Heart right ventricle (tissue), 16 donors: ENCODE measurements around the gene ZKSCAN8. TPM values are rescaled to one million over a fixed set of nuclear protein-coding genes. Genes with fewer than 3 reads are reported as not detected.

Experiments
- ATAC-seq, 8 donors: fragments of 200-7000 bp; cut with Tn5 transposase; one replicate each; pipeline ENCODE4 v1.9.1; 2020; ENCODE audit warnings: mild to moderate bottlenecking in 8 of 8, moderate library complexity in 8 of 8, moderate number of reproducible peaks in 1 of 8
- DNase-seq, 2 donors: peaks; one replicate each; pipeline ENCODE4 v3.0.0-alpha.2; 2020
- H3K27ac ChIP-seq, 10 donors: fragments of 200-600 bp; sonication (generic) in 2 of 10; one replicate each; pipeline versions ENCODE4 v1.5.0 to v1.8.0; 2020 to 2022; ENCODE audit warnings: mild to moderate bottlenecking in 3 of 10
- H3K27me3 ChIP-seq, 7 donors: fragments of 200-600 bp; one replicate each; pipeline ENCODE4 v1.8.0; 2021 to 2022; ENCODE audit warnings: mild to moderate bottlenecking in 2 of 7
- H3K36me3 ChIP-seq, 9 donors: fragments of 200-600 bp; sonication (generic) in 1 of 9; one replicate each; pipeline versions ENCODE4 v1.5.0 to v1.8.0; 2020 to 2022; ENCODE audit warnings: mild to moderate bottlenecking in 2 of 9
- H3K4me1 ChIP-seq, 9 donors: fragments of 200-600 bp; sonication (generic) in 1 of 9; one replicate each; pipeline versions ENCODE4 v1.5.0 to v1.8.0; 2020 to 2022; ENCODE audit warnings: mild to moderate bottlenecking in 4 of 9
- H3K4me3 ChIP-seq, 10 donors: fragments of 200-600 bp; sonication (generic) in 2 of 10; one replicate each; pipeline versions ENCODE4 v1.5.0 to v1.8.0; 2020 to 2022; ENCODE audit warnings: mild to moderate bottlenecking in 7 of 10, moderate library complexity in 2 of 10
- H3K9me3 ChIP-seq, 11 donors: fragments of 200-600 bp in 10 of 11; sonication (generic) in 2 of 11; one replicate each; pipeline versions ENCODE4 v1.5.0 to v1.8.0; 2013 to 2022; ENCODE audit warnings: mild to moderate bottlenecking in 2 of 11, control low read depth in 1 of 11, moderate library complexity in 1 of 11
- CTCF ChIP-seq, 9 donors: fragments of 200-600 bp; sonication (generic) in 2 of 9; IDR thresholded peaks; one replicate each; pipeline versions ENCODE4 v1.5.0 to v1.8.0; 2021 to 2022; ENCODE audit warnings: antibody characterized with exemption in 9 of 9, mild to moderate bottlenecking in 5 of 9, moderate library complexity in 1 of 9
- WGBS, 2 donors: extraction: QIAGEN DNeasy Blood & Tissue Kit; methylation state at CpG; one replicate each; pipeline ENCODE4 v1.1.7; 2013; ENCODE audit warnings: inconsistent platforms in 1 of 2; 5-methylcytosine and 5-hydroxymethylcytosine counted together
- intact Hi-C, 10 donors: fragments of 100-400 bp; cut with DNase I; formaldehyde crosslinking; loops; one replicate each; pipeline versions ENCODE4 v1.11.1 to v1.14.2; 2022
- polyA plus RNA-seq, 2 donors: library from polyadenylated mRNA; stranded (reverse); fragments of 200-250 nt; gene quantifications; one replicate each; pipeline ENCODE4 v1.2.3, GENCODE V29; 2013
- total RNA-seq, 10 donors: library from RNA; stranded (reverse); fragmentation: NEBNext Ultra II Directional in 3 of 10; extraction: Animal tissue kit (Norgen Biotek cat#: 25700) in 3 of 10; gene quantifications; one replicate each; pipeline versions ENCODE4 v1.2.1 to v1.2.4, GENCODE V29; 2021 to 2023
- donor health status: Arrhythmogenic right ventricular cardiomyopathy.
- donor health status: ischemic (EF 13 %, LVEDD 7.1; RV severe dilation, severe dysfunction).
- donor health status: healthy with polysubstance abuse.
- donor health status: DM: no; HTN: yes; CAD: no.
- donor health status: DM: no; HTN: no; CAD: no.
- donor health status: ischemic (EF 25% LVEDD 6.9; RV normal size, moderate dysfunction).
- donor health status: ischemic (EF 25% LVEDD 5.7; RV mildly dilated, moderate dysfunction).
- donor health status: healthy.
- donor health status: DM: yes; HTN: yes; CAD: no.
- donor health status: Ischemic cardiomyopathy.
- donor health status: ischemic (EF 35%, LVEDD 5.7; RV mildly dilated, moderate dysfunction).
- donor health status: nonischemic (EF 11% LVEDD 7.7; RV severe dilation, severe dysfunction).
- donor health status: DM: yes; HTN: yes; CAD: no.
- donor health status: PGD.
- donor health status: ischemic (EF 29% LVEDD 5.4; RV normal size, mild dysfunction).
- donor health status: nonischemic (EF 23%, LVEDD 6.1; RV moderate dilation, normal function).

Gene ZKSCAN8
- total and polyA plus RNA-seq, 12 donors = 2.7 to 18.5 (median 14.0) TPM

GRCh38 chr6:28158318-28158717 is 16.6 kb downstream of the ZKSCAN8 start:
- H3K27ac ChIP-seq = no peak overlapping the region
- WGBS, 2 donors = 94 to 96% methylated on average over 3 of the region's 3 CpGs
- no peak overlapping the region for H3K4me3 ChIP-seq
- H3K9me3 ChIP-seq = no peaks in the 10 kb centered on the region
- no peak for TF ChIP-seq CTCF (IDR thresholded peaks at IDR 0.05)
- no peaks in the 10 kb centered on the region for H3K27me3 ChIP-seq
- H3K36me3 ChIP-seq = peaks cover 0 to 62% (median 29%) of the 10 kb centered on the region in 9 donors
- DNase-seq (no peak), ATAC-seq (no peak)
- intact Hi-C loops = no loop called here
- H3K4me1 ChIP-seq = peaks cover 0 to 15% (median 8%) of the 10 kb centered on the region in 9 donors

- no peak for TF ChIP-seq CTCF (IDR thresholded peaks at IDR 0.05)
- no peak for ATAC-seq
- no peaks in the 10 kb centered on the region for H3K27me3 ChIP-seq
- 96 to 97% methylated on average over 4 of the region's 4 CpGs for WGBS, 2 donors
- DNase-seq = no peak
- H3K4me1 ChIP-seq = peaks cover 0 to 15% (median 8%) of the 10 kb centered on the region in 9 donors
- peaks cover 0 to 54% (median 21%) of the 10 kb centered on the region in 9 donors for H3K36me3 ChIP-seq
- intact Hi-C loops = no loop called here
- H3K27ac ChIP-seq = no peak overlapping the region
- H3K4me3 ChIP-seq = no peak overlapping the region
- H3K9me3 ChIP-seq = no peaks in the 10 kb centered on the region
Observed at GRCh38 chr6:28159029-28159607, 17.4 kb downstream of the ZKSCAN8 start.

- WGBS, 2 donors = 77 to 78% methylated on average over 2 of the region's 2 CpGs
- intact Hi-C loops = loop anchor here in 1 of 10 donors (10.0 kb wide), 1 partner anchor 55 kb away; no protein-coding TSS in a partner anchor
- TF ChIP-seq CTCF (IDR thresholded peaks at IDR 0.05) = no peak
- Histone ChIP-seq H3K36me3 (peaks cover 0 to 43% (median 11%) of the 10 kb centered on the region in 9 donors), H3K4me1 (peaks cover 0 to 15% (median 8%) of the 10 kb centered on the region in 9 donors), H3K4me3 (no peak overlapping the region), H3K9me3 (no peaks in the 10 kb centered on the region), H3K27ac (no peak overlapping the region), H3K27me3 (no peaks in the 10 kb centered on the region)
- ATAC-seq (no peak), DNase-seq (no peak)
Observed at GRCh38 chr6:28160233-28160632, 18.6 kb downstream of the ZKSCAN8 start.

GRCh38 chr6:28161410-28162079 is 19.9 kb downstream of the ZKSCAN8 start:
- intact Hi-C loops = loop anchor here in 1 of 10 donors (10.0 kb wide), 1 partner anchor 53 kb away; no protein-coding TSS in a partner anchor
- peak overlapping the region; percentile 23 to 64 (median 58) for H3K4me3 ChIP-seq
- H3K27ac ChIP-seq = peak overlapping the region in 2 of 10 donors; percentile 1 to 17
- H3K27me3 ChIP-seq = no peaks in the 10 kb centered on the region
- DNase-seq (peak; percentile 52 to 79), ATAC-seq (peak; percentile 85 to 98 (median 93))
- no peak for TF ChIP-seq CTCF (IDR thresholded peaks at IDR 0.05)
- peaks cover 0 to 30% (median 6%) of the 10 kb centered on the region in 9 donors for H3K36me3 ChIP-seq
- peaks cover 0 to 15% (median 8%) of the 10 kb centered on the region in 9 donors for H3K4me1 ChIP-seq
- WGBS, 2 donors = 6 to 13% methylated on average over 32 of the region's 32 CpGs
- H3K9me3 ChIP-seq = no peaks in the 10 kb centered on the region
